PFSK-1 (cell line): ENCODE results near the gene RAB6B.

Experiments
- SIN3A ChIP-seq: IDR thresholded peaks from 2 replicates; pipeline ENCODE4 v1.6.1; 2012; ENCODE audit warnings: mild to moderate bottlenecking, low read length, moderate library complexity, borderline replicate concordance; ENCODE audit not compliant: insufficient read depth
- TF ChIP-seq, protein P1 (sequence below), 2 experiments: IDR thresholded peaks; 2 replicates each; pipeline versions ENCODE4 v1.6.1 to v1.8.0; 2011 to 2012; ENCODE audit warnings: low read depth in 2 of 2, low read length in 2 of 2, control low read depth in 1 of 2, inconsistent platforms in 1 of 2, mild to moderate bottlenecking in 1 of 2, moderate library complexity in 1 of 2; ENCODE audit not compliant: insufficient read depth in 1 of 2

DNA sequence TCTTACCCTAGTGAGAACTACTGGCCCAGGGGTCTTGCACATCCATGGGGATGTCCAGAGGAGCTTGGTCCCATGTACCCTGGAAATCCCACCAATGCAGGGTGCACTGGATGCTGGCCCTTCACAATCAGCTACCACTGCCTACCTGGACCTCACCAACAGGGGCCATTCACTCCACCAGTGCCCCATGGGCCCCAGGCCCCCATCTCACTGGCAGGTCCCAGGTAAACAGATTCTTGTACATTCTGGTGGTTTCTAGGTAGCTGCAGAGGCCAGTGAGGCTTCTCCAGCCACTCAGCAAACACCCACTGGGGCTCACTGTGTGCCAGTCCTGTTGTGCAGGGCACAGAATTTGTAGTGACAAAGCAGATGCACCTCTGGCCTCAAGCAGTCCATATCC lies 24.9 kb downstream of the RAB6B start:
- TF ChIP-seq SIN3A: no peak
- TF ChIP-seq, protein P1, sequence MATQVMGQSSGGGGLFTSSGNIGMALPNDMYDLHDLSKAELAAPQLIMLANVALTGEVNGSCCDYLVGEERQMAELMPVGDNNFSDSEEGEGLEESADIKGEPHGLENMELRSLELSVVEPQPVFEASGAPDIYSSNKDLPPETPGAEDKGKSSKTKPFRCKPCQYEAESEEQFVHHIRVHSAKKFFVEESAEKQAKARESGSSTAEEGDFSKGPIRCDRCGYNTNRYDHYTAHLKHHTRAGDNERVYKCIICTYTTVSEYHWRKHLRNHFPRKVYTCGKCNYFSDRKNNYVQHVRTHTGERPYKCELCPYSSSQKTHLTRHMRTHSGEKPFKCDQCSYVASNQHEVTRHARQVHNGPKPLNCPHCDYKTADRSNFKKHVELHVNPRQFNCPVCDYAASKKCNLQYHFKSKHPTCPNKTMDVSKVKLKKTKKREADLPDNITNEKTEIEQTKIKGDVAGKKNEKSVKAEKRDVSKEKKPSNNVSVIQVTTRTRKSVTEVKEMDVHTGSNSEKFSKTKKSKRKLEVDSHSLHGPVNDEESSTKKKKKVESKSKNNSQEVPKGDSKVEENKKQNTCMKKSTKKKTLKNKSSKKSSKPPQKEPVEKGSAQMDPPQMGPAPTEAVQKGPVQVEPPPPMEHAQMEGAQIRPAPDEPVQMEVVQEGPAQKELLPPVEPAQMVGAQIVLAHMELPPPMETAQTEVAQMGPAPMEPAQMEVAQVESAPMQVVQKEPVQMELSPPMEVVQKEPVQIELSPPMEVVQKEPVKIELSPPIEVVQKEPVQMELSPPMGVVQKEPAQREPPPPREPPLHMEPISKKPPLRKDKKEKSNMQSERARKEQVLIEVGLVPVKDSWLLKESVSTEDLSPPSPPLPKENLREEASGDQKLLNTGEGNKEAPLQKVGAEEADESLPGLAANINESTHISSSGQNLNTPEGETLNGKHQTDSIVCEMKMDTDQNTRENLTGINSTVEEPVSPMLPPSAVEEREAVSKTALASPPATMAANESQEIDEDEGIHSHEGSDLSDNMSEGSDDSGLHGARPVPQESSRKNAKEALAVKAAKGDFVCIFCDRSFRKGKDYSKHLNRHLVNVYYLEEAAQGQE (IDR thresholded peaks at IDR 0.05; ENCODE audit: insufficient read depth in 1 of 2, low read depth in 2 of 2, low read length in 2 of 2): no peak
